ENCODE data around the gene TBC1D10B. TPM values are rescaled to one million over a fixed set of nuclear protein-coding genes. Genes with fewer than 3 reads are reported as not detected.
"Not testable (repeated sequence)": the region's sequence is repeated elsewhere in the genome, so short reads cannot be mapped to it uniquely, and the experiment has no call there.

Gene TBC1D10B
- total RNA-seq, 1 donor: 38.0 TPM

GRCh38 chr16:30340621-30341020, 29.7 kb downstream of the TBC1D10B start:
- no peak overlapping the region for H3K4me3 ChIP-seq (ENCODE audit: low read depth, low read length)
- TF ChIP-seq, protein P1, sequence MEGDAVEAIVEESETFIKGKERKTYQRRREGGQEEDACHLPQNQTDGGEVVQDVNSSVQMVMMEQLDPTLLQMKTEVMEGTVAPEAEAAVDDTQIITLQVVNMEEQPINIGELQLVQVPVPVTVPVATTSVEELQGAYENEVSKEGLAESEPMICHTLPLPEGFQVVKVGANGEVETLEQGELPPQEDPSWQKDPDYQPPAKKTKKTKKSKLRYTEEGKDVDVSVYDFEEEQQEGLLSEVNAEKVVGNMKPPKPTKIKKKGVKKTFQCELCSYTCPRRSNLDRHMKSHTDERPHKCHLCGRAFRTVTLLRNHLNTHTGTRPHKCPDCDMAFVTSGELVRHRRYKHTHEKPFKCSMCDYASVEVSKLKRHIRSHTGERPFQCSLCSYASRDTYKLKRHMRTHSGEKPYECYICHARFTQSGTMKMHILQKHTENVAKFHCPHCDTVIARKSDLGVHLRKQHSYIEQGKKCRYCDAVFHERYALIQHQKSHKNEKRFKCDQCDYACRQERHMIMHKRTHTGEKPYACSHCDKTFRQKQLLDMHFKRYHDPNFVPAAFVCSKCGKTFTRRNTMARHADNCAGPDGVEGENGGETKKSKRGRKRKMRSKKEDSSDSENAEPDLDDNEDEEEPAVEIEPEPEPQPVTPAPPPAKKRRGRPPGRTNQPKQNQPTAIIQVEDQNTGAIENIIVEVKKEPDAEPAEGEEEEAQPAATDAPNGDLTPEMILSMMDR (IDR thresholded peaks at IDR 0.05; ENCODE audit: insufficient read depth, low read length): no peak
- DNase-seq (ENCODE audit: low read depth): no peak

GRCh38 chr16:30338715-30339114, 31.6 kb downstream of the TBC1D10B start:
- DNase-seq (ENCODE audit: low read depth); H3K4me3 ChIP-seq (ENCODE audit: low read depth, low read length): not testable (repeated sequence)

DNA sequence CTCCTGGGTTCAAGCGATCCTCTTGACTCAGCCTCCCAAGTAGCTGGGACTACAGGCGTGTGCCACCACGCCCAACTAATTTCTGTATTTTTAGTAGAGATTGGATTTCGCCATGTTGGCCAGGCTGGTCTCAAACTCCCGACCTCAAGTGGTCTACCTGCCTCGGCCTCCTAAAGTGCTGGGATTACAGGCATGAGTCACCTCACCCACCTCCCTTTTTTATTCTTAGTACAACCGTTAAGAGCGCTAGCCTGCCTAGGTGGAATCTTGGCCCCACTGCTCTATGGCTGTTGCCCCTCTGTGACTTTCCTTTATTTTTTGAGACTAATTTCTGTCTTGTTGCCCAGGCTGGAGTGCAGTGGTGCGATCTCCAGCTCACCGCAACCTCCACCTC, 32.3 kb downstream of the TBC1D10B start:
- DNase-seq (ENCODE audit: low read depth); H3K4me3 ChIP-seq (ENCODE audit: low read depth, low read length): not testable (repeated sequence)

DNA sequence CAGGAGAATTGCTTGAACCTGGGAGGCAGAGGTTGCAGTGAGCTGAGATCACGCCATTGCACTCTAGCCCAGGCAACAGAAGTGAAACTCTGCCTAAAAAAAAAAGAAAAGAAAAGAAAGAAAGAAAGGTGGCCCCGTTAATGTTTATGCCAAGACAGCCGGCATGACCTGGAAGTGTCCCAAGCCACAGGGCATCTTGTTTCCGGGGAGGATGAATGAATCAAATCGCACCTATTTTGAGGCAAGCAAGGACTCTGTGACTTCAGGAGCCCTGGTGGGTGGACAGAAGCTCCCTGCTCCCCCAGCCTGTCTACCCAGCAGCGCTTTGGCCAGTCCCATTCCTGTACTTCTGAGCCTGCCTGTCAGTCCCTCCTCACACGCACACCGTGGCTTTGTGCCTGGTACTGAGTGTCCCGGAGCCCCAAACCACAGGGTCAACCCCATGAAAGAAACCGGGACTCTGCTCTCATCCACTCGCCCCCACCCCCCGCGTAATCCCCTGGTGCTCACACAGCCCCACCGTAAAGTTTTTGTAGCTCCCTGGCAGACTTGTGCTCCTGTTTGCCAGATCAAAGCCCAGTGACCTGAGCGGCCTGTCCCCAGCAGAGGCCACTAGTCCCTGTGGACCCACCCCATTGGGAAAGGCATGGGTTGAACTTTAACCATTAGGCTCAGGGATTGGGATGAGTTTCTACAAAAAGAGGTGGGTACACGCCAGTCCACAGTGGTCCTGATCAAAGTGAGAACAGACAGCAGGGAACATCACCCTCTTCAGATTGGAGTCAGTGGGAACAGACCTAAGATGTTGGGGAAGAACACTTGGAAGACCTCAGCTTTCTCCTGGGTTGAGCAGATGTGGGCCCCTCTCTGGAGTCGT, 34.5 kb downstream of the TBC1D10B start:
- TF ChIP-seq, protein P1 (IDR thresholded peaks at IDR 0.05; ENCODE audit: insufficient read depth, low read length): no peak
- peak; percentile 21 for DNase-seq (ENCODE audit: low read depth)
- peak overlapping the region; percentile 45 for H3K4me3 ChIP-seq (ENCODE audit: low read depth, low read length)

- peak overlapping the region; percentile 75 for H3K4me3 ChIP-seq (ENCODE audit: low read depth, low read length)
- peak; percentile 60 for DNase-seq (ENCODE audit: low read depth)
These were observed 35.2 kb downstream of the TBC1D10B start for GRCh38 chr16:30335028-30335597.

GRCh38 chr16:30334473-30334989, 35.8 kb downstream of the TBC1D10B start:
- H3K4me3 ChIP-seq (ENCODE audit: low read depth, low read length): peak overlapping the region; percentile 75
- peak; percentile 59 for DNase-seq (ENCODE audit: low read depth)

DNA sequence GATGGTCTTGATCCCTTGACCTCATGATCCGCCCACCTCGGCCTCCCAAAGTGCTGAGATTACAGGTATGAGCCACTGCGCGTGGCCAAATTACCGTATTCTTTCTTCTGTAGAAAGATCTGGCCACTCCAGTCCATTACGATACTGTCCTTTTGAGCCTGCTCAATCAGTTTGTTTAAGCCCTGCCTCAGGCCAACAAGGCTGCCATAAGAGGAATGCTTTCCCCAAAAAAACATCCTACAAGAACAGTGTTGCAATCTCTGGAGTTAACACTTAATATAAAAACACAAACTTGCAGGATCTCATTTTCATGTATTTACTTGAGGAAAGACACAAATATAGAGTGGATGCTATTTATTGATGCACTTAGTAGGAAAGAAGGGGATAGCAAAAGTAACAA, 46.1 kb downstream of the TBC1D10B start:
- DNase-seq (ENCODE audit: low read depth); H3K4me3 ChIP-seq (ENCODE audit: low read depth, low read length): not testable (repeated sequence)

- H3K4me3 ChIP-seq (ENCODE audit: low read depth, low read length); DNase-seq (ENCODE audit: low read depth): not testable (repeated sequence)
These were observed 51.6 kb downstream of the TBC1D10B start for GRCh38 chr16:30318647-30319046.

DNA sequence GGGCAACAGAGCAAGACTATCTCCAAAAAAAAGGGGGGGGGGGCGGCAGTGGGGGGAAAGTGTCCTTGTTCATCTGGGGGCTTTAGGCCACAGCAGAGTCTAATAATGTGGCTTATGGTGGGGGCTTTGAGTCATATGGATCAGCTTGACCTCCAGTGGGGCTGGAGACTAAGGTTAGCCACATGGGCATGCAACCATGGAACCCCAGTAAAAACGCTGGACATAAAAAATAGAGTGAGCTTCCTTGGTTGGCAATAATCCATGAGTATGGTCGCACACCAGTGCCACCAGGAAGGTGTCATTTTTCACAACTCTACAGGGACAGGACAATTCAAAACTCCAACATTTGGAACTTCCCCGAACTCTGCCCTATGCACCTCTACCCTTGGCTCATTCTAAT, 59.4 kb downstream of the TBC1D10B start:
- H3K4me3 ChIP-seq (ENCODE audit: low read depth, low read length); DNase-seq (ENCODE audit: low read depth): not testable (repeated sequence)

DNA sequence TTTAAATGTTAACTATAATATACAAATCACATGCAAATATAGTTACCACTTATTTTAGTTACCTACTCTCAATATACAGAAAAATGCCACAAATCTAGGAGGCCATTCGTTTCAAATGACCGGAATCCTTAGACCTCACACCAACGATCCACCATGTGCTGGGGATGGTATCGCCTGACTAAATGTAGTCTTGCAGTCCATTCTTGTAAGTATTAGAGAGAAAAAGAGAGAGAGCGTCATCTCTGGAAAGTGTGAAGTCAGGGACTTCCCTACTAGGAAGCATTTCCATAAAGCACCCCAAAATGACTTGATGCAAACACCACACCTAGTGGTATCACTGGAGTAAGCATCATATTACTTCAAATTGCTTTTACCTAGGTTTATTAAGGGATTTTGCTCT, 61.0 kb downstream of the TBC1D10B start:
- DNase-seq (ENCODE audit: low read depth); H3K4me3 ChIP-seq (ENCODE audit: low read depth, low read length): not testable (repeated sequence)

Small RNA genes lying within 50 kb of the gene (small RNA-seq; reads per million reads assigned to genes)
- gene RF00406: 6.7 reads per million, percentile 91 among the genes with 10 or more reads in this experiment

Other genes with a start within 250 kb of the TBC1D10B start
- 23.4 and 90.5 TPM in 2 replicates for gene MAPK3, start 247.3 kb downstream of the TBC1D10B start, total RNA-seq (ENCODE audit: low replicate concordance)
- 1.9 and 2.8 TPM in 2 replicates for gene CORO1A, start 186.9 kb downstream of the TBC1D10B start, total RNA-seq (ENCODE audit: low replicate concordance)
- gene BOLA2B, start 176.8 kb downstream of the TBC1D10B start, total RNA-seq (ENCODE audit: low replicate concordance): 68.6 and 137 TPM in 2 replicates
- 12.0 and 52.4 TPM in 2 replicates for gene SLX1A, start 176.6 kb downstream of the TBC1D10B start, total RNA-seq (ENCODE audit: low replicate concordance)
- gene SULT1A3, start 171.2 kb downstream of the TBC1D10B start, total RNA-seq (ENCODE audit: low replicate concordance): 6.0 and 7.0 TPM in 2 replicates
- 0.36 and 1.1 TPM in 2 replicates for gene NPIPB13, start 122.0 kb downstream of the TBC1D10B start, total RNA-seq (ENCODE audit: low replicate concordance)
- gene CD2BP2, start 15.2 kb downstream of the TBC1D10B start, total RNA-seq (ENCODE audit: low replicate concordance): 25.2 and 37.5 TPM in 2 replicates
- not detected in 2 replicates for gene MYL11, start 4.3 kb upstream of the TBC1D10B start, total RNA-seq (ENCODE audit: low replicate concordance)
- 0.09 TPM in 1 of 2 replicates, not detected in the other for gene SEPTIN1, start 12.1 kb upstream of the TBC1D10B start, total RNA-seq (ENCODE audit: low replicate concordance)
- gene ZNF48, start 24.9 kb upstream of the TBC1D10B start, total RNA-seq (ENCODE audit: low replicate concordance): 2.1 and 5.4 TPM in 2 replicates
- gene ZNF771, start 37.1 kb upstream of the TBC1D10B start, total RNA-seq (ENCODE audit: low replicate concordance): 12.6 and 16.2 TPM in 2 replicates
- gene DCTPP1, start 59.5 kb upstream of the TBC1D10B start, total RNA-seq (ENCODE audit: low replicate concordance): 28.0 and 42.0 TPM in 2 replicates
- gene SEPHS2, start 75.4 kb upstream of the TBC1D10B start, total RNA-seq (ENCODE audit: low replicate concordance): 15.0 and 15.8 TPM in 2 replicates
- gene ITGAL, start 102.2 kb upstream of the TBC1D10B start, total RNA-seq (ENCODE audit: low replicate concordance): not detected in 2 replicates
- gene ZNF768, start 156.1 kb upstream of the TBC1D10B start, total RNA-seq (ENCODE audit: low replicate concordance): 20.9 and 21.6 TPM in 2 replicates
- gene ZNF747, start 164.4 kb upstream of the TBC1D10B start, total RNA-seq (ENCODE audit: low replicate concordance): 14.0 and 16.0 TPM in 2 replicates
- 5.3 and 11.2 TPM in 2 replicates for gene ZNF764, start 187.9 kb upstream of the TBC1D10B start, total RNA-seq (ENCODE audit: low replicate concordance)
- 6.7 and 57.4 TPM in 2 replicates for gene ZNF688, start 201.2 kb upstream of the TBC1D10B start, total RNA-seq (ENCODE audit: low replicate concordance)
- 8.1 and 8.3 TPM in 2 replicates for gene ZNF785, start 215.2 kb upstream of the TBC1D10B start, total RNA-seq (ENCODE audit: low replicate concordance)
- gene ZNF689, start 239.9 kb upstream of the TBC1D10B start, total RNA-seq (ENCODE audit: low replicate concordance): 7.0 and 8.1 TPM in 2 replicates

Measured in fibroblast of the aortic adventitia (primary cell).